Upper lobe of left lung (tissue), 4 donors: ENCODE results near the gene ESAM.

Experiments used
- CTCF ChIP-seq, 6 experiments: fragments of 450-650 bp in 4 of 6; fragments of 200-600 bp in 2 of 6; sonication (generic) in 2 of 6; IDR thresholded peaks; one replicate each; pipeline ENCODE4 v1.5.1; 2016 to 2019; ENCODE audit warnings: antibody characterized with exemption in 6 of 6
- POLR2A ChIP-seq, 4 donors: fragments of 450-650 bp; IDR thresholded peaks; one replicate each; pipeline ENCODE4 v1.5.1; 2016 to 2017; ENCODE audit warnings: antibody characterized with exemption in 4 of 4, mild to moderate bottlenecking in 2 of 4

GRCh38 chr11:124717421-124717785, 44.7 kb downstream of the ESAM start:
- TF ChIP-seq CTCF (IDR thresholded peaks at IDR 0.05) (no peak), POLR2A (IDR thresholded peaks at IDR 0.05) (no peak)
